GM18526 (cell line): ENCODE measurements around the gene PIN1.

Source experiments
- POLR2A ChIP-seq: IDR thresholded peaks from 3 replicates; pipeline ENCODE4 v1.6.1; 2011; ENCODE audit not compliant: insufficient read length; ENCODE audit errors: extremely low read depth

Gene PIN1

DNA sequence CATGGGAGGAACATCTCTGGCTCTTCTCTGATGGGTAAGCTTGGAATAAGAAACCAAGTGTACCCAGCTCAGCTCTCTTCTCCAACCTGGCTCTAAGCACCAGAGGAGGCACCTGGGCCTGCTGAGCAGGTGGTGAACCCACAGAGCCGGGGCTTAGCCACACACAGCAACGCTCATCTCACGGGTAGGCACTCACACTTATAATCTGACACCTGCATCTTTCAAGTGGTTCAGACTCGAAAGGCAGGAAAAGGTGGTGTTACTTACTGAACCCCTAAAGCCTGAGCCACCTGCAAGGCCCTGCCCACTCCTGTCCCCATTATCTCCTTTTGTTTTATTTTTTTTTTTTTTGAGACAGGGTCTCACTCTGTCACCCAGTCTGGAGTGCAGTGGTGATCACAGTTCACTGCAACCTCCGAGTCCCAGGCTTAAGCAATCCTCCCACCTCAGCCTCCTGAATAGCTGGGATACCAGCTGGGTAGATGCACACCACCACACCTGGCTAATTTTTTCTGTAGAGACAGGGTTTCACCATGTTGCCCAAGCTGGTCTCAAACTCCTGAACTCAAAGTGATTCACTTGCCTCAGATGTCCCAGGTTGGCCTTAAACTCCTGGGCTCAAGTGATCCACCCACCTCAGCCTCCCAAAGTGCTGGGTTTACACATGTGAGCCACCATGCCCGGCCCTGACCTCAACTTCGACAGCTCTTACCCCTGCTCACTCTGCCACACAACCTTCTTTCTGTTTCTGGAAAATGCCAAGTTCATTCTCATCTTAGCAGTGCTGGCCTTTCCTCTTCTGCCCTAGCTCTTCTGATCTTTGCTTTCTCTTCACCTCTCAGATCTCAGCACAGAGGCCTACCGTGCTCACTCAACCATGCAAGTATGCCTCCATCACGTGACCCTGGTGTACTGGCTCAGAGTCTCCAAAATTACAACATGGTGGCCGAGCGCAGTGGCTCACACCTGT lies 26.0 kb upstream of the PIN1 start:
- no peak for TF ChIP-seq POLR2A

DNA sequence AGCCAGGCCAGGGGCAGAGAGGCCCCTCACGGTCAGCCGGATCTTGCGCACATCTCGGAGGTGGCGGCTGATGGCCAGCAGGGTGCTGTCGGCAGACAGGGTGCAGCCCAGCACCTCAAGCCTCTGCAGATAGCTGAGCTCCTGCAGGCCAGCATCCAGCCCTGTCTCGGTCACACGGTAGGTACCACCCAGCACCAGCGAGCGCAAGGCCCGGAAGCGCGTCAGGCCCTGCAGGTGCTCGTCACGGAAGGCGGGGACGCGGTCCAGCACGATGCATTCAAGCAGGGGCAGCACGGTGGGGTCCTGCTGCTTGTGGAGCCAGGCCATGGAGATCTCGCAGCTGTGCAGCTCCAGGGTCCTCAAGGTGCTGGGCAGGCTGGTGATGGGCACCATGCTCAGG lies 24.0 kb upstream of the PIN1 start:
- TF ChIP-seq POLR2A: no peak

DNA sequence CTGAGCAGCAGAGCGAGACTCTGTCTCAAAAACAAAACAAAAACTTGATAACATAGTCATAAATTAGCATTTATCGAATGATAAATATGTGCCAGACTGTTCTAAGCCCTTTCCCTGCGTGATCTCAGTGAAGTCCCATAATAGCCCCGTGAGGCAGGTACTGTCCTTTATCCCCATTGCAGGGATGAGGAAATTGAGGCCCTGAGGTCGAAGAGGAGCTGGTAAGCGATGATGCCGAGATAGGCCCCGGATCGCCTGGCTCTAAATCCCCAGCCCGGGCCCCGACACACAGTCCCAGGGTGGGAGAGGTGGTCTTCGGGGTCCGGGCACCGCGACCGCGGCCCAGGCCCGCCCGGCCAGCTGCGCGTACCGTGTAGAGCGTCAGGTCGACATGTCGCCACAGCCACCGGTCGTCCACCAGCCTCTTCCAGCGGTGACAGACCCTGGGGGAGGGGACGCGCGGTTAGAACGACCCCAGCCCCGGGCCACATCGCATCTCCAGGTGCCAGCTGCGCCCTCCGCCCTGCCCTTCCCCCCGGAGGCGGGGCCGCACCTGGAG lies 16.9 kb upstream of the PIN1 start:
- TF ChIP-seq POLR2A: no peak

DNA sequence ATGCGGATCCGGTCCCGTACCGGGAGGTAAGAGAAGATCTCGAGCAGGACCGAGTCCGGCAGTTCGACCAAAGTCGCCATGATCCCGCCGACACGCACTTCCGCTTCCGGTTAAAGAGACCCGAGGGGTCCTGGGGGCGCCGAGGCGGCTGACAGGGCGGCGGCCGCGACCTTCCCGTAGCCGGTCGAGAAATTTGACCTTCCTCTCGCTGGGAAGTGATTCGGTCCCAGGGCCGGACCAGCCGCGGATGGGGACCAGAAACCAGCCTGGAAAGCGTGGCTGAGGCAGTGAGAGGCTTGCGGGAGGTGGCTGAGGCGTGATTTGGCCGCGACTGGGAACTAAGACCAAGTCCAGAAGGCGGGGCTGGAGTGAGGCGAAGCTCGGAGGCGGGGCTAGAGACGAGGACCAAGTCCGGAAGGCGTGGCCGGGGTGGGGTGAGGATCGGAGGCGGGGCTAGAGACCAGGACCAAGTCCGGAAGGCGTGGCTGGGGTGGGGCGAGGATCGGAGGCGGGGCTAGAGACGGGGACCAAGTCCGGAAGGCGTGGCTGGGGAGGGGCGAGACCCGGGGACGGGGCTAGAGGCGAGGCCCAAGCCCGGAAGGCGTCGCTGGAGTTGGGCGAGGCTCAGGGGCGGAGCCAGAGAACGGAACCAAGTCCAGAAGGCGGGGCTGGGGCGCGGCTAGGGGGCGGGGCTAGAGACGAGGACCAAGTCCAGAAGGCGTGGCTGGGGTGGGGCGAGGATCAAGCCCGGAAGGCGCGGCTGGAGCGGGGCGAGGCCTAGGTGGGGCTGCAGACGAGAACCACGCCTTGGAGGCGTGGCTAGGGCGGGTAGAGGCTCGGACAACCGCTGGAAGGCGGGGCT lies 16.2 kb upstream of the PIN1 start, which contains the start of gene FBXL12:
FBXL12 (minus strand) TSS at position 346 of the 862 bp plus-strand sequence; CDS start at position 80, 266 bp downstream.
- TF ChIP-seq POLR2A: peak; percentile 92

DNA sequence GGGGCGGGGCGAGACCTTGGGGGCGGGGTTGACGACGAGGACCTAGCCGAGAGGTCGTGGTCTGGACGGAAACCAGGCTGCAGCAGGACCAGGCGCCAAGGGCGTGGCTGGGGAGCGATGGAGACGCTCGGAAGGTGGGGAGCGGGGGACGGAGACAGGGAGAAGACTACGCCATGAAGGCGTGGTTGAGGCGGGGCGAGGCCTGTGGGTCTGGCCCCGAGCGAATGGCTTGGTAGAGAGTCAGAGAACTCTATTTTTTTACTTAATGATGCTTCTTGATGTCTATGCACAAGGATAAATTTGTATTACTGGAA lies 15.6 kb upstream of the PIN1 start:
- peak; percentile 37 for TF ChIP-seq POLR2A

DNA sequence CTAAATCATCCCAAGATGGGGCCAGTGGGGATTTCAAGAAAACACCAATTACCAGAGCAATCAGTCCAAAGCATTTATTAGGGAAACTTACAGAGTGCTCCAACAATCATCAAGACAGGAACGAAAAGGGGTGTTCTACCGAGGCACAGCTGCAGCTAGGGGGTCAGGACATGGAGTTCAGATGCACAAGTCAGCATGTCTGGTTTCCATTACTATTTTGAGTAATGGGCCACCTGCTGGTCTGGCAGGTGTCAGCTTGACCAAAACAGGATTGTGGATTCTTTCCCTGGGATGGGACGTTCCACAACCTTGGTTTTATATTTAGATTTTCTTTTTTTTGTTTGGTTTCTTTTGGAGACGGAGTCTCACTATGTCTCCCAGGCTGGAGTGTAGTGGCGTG lies 11.3 kb upstream of the PIN1 start:
- no peak for TF ChIP-seq POLR2A

DNA sequence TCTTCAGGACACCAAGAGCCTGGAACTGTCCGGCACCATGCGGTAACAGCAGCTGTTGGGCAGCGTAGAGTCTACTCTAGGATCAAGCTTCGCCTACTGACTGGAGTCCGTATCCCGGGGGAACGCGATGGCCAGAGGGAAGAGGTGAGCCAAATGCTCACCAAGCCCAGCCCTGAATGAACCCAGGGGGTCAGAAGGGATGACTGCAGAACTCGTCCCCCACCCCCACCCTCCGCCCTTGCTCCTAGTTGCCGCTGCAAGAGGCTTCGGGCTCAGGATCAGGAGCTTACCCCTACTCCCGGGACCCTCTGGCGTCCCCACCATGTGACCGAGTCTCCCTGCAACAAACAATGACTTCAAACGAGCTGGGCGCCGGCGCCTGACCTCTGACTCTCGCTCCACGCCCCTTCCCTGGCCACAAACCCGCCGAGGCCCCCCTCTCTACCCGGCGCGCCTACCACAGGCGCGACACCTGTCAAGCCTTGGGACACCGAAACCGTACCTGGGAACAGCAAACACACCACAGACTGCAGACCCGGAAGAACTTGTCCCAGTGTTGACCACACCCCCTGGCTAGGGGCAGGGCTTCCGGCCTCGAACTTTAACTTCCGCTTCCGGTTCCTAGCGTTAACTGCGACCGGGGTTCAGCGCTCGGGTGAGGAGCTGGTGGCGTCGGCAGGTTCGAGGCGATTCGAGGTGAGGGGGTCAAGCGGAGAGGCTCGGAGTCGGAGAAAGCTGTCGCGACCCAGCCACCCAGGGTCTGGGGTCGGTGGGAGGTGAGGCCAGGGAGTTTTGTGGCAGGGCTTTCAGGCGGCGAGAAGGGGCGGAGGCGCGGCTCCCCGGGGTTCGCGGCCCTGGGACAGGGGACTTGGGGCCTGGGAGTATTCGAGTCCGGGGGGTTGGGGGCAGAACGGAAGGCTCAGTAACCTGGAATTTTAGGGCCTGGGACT lies 7.6 kb upstream of the PIN1 start, which contains the start of gene UBL5:
UBL5 (plus strand) TSS at position 630 of the 950 bp plus-strand sequence. CDS start 420 bp downstream, outside the sequence.
- peak; percentile 95 for TF ChIP-seq POLR2A

DNA sequence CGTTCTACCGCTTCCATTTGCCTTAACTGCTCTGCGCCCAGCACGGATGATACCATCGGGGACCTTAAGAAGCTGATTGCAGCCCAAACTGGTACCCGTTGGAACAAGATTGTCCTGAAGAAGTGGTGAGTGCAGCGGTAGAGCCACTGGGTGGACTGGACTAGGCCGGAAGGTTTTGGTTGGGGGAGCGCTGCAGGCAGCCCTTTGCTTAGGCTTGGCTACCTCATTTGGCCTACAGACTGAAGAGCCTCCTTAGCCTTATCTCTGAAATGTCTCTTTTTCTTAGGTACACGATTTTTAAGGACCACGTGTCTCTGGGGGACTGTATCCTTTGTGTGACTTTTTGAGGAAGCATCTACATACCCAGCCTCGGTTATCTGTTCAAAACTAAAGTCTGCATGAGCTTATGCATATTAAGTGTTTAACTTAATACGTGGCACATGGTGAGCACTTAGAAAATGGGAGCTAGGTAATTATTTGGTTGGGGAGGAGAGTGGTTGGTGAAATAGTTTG lies 6.5 kb upstream of the PIN1 start:
- TF ChIP-seq POLR2A: no peak

DNA sequence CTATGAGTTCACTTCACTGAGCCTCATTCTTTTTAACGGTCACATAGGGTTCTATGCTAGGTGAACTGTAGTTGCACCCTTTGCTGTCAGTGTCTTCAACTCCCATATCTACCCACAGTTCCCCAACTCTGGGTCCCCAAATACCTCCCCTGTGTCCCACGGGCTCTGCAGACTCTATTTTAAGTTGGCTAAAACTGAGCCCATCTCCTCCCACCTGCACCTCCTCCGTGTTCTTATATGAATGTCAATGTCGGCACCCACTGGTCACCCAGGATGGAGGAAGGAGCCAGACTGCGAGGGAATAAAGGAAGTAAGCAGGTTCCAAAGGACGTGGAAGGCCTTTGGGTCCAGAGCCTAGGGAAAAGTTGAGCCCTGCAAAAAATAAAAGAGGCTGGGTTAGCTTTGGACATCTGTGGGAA lies 802 bp upstream of the PIN1 start:
- TF ChIP-seq POLR2A: no peak

DNA sequence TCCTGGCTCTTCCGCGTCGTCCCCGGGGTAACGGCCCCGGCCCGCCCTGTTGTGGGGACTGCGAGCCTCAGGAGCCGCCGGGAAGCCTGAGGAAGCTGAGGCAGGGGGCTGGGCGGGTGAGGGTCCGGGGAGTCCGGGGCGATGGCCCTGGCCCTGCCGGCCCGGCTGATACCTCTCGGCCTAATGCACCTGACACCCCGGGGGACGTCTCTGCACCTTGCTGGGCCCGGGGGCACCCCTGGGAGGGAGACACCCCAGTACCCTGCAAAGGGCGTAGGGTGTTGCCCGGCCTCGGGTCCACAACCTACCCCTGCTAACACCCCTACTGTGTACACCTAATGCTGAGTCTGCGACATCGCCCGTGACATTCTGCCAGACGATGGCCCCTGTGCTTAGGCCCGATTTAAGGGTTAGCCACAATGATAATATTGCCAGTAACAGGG lies 410 bp downstream of the PIN1 start:
- no peak for TF ChIP-seq POLR2A

DNA sequence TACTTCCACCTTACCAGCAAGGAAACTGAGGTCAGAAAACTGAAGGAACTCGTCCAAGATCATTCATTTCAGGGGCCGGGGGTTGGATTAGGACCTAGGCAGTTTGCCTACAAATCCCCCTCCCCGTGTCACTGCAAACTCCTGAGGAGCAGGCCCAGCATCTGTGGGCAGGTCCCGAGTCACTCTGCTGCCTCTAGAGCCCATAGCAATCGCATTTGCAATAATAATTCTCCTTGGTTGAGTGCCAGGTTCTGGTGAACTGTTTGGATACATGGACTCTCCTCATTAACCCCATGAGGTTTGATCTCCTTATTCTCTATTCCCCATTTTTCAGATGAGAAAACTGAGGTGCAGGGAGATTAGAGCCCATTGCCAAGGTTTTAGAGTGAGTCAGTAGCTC lies 903 bp downstream of the PIN1 start:
- TF ChIP-seq POLR2A: no peak

DNA sequence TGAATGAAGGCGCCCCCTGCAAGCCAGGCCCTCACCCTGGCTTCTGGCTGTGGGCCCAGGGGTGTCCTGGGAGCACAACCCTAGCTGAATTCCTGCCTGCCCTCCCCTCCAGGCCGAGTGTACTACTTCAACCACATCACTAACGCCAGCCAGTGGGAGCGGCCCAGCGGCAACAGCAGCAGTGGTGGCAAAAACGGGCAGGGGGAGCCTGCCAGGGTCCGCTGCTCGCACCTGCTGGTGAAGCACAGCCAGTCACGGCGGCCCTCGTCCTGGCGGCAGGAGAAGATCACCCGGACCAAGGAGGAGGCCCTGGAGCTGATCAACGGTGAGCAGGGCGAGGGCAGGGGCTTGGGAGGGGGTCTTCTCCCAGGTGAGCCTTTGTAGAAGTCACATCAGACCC lies 3.2 kb downstream of the PIN1 start:
- no peak for TF ChIP-seq POLR2A

DNA sequence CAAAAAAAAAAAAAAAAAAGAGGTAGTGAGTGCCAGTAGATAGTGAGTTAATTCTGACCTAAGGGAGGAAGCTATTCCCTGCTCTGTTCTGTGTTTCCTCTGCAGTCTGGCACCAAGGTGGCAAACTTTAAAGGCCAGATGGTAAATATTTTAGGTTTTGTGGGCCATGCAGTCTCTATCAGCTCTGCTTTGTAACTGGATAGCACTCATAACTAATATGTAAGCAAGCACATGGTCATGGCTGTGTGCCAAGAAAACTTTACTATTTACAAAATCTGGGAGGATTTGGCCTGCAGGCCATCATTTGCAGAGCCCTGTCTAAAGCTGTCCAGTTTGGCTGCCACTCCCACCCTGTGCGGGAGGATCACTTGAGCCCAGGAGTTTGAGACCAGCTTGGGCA lies 4.3 kb downstream of the PIN1 start:
- no peak for TF ChIP-seq POLR2A
